ENCODE results near the gene KNDC1.
"Not testable (repeated sequence)": the region's sequence is repeated elsewhere in the genome, so short reads cannot be mapped to it uniquely, and the experiment has no call there.

DNA sequence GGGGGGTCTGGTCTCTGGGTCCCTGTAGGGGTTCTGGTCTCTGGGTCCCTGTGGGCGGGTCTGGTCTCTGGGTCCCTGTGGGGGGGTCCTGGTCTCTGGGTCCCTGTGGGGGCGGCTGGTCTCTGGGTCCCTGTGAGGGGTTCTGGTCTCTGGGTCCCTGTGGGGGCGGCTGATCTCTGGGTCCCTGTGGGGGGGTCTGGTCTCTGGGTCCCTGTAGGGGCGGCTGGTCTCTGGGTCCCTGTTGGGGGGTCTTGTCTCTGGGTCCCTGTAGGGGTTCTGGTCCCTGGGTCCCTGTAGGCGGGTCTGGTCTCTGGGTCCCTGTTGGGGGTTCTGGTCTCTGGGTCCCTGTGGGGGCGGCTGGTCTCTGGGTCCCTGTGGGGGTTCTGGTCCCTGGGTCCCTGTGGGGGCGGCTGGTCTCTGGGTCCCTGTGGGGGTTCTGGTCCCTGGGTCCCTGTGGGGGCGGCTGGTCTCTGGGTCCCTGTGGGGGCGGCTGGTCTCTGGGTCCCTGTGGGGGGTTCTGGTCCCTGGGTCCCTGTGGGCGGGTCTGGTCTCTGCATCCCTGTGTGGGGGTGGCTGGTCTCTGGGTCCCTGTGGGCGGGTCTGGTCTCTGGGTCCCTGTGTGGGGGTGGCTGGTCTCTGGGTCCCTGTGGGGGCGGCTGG lies 22.4 kb upstream of the KNDC1 start:
- TF ChIP-seq POLR2A (IDR thresholded peaks at IDR 0.05): not testable (repeated sequence)
- TF ChIP-seq, protein P1, sequence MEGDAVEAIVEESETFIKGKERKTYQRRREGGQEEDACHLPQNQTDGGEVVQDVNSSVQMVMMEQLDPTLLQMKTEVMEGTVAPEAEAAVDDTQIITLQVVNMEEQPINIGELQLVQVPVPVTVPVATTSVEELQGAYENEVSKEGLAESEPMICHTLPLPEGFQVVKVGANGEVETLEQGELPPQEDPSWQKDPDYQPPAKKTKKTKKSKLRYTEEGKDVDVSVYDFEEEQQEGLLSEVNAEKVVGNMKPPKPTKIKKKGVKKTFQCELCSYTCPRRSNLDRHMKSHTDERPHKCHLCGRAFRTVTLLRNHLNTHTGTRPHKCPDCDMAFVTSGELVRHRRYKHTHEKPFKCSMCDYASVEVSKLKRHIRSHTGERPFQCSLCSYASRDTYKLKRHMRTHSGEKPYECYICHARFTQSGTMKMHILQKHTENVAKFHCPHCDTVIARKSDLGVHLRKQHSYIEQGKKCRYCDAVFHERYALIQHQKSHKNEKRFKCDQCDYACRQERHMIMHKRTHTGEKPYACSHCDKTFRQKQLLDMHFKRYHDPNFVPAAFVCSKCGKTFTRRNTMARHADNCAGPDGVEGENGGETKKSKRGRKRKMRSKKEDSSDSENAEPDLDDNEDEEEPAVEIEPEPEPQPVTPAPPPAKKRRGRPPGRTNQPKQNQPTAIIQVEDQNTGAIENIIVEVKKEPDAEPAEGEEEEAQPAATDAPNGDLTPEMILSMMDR (IDR thresholded peaks at IDR 0.05): not testable (repeated sequence)

Measured in adrenal gland (tissue), 5 donors.